ENCODE data around the gene LMOD1. TPM values are rescaled to one million over a fixed set of nuclear protein-coding genes. Genes with fewer than 3 reads are reported as not detected.
"Not testable (repeated sequence)": the region's sequence is repeated elsewhere in the genome, so short reads cannot be mapped to it uniquely, and the experiment has no call there.

Gene LMOD1
- total RNA-seq, 1 experiment from 2014 or later = 2.5 TPM

- no peak for DNase-seq (ENCODE audit: low spot score)
These were observed 24.3 kb downstream of the LMOD1 start for GRCh38 chr1:201921952-201922558.

DNA sequence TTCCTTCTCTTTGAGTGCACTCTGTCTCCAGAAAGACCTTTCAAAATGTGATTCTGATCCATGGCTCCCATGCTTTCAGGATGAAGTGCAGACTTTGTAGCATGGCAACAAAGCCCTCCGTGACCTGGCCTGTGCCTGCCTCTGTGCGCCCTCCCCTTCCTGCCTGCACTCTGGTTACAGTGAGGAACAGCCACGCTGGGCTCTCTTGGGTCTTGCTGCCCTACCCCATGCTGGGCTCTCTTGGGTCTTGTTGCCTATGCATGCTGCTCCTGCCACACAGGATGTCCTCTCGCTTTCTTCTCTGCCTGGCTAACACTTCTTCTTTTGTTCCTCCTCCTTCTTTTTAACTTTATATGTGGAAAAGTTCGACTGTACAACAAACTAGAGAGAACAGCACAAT is 28.0 kb downstream of the LMOD1 start:
- no peak for DNase-seq (ENCODE audit: low spot score)
- in situ Hi-C loops (cut with HindIII; ENCODE audit: low sequenced_read_pairs) = no loop called here

More at GRCh38 chr1:201921952-201922558, 24.3 kb downstream of the LMOD1 start:
- in situ Hi-C loops (cut with HindIII; ENCODE audit: low sequenced_read_pairs) = no loop called here

- in situ Hi-C loops (cut with HindIII; ENCODE audit: low sequenced_read_pairs) = no loop called here
These were observed 28.9 kb downstream of the LMOD1 start for GRCh38 chr1:201917362-201918033.

DNA sequence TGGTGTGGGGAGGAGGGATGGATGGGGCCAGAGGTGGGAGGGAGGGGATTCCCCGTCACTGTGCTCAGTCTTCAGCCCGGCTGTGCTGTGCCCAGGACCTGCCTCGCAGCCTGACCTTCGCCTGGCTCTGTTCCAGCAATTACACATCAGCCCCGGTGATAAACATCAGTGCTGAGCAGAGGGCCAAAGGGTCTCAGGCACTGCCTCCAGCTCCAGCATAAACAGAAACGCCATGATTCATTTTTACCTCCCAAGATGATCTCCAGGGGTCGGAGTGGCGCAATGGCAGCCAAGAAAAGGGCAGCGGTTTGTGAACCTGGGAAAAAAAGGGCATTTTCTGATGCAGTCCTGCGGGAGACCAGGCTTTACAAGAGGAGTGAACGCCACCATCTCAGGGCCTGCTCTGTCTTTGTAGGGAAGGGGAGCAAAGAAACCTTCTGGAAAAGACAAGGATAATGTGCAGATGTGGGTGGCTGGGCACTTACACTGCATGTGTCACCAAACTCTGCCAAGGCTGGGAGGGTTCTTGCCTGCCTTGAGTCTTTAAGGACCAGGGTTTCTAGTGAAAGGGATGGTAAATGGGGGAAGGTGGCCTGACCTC is 29.6 kb downstream of the LMOD1 start:
- DNase-seq (ENCODE audit: low spot score) = no peak
- in situ Hi-C loops (cut with HindIII; ENCODE audit: low sequenced_read_pairs) = no loop called here

More at GRCh38 chr1:201917362-201918033, 28.9 kb downstream of the LMOD1 start:
- no peak for DNase-seq (ENCODE audit: low spot score)

DNA sequence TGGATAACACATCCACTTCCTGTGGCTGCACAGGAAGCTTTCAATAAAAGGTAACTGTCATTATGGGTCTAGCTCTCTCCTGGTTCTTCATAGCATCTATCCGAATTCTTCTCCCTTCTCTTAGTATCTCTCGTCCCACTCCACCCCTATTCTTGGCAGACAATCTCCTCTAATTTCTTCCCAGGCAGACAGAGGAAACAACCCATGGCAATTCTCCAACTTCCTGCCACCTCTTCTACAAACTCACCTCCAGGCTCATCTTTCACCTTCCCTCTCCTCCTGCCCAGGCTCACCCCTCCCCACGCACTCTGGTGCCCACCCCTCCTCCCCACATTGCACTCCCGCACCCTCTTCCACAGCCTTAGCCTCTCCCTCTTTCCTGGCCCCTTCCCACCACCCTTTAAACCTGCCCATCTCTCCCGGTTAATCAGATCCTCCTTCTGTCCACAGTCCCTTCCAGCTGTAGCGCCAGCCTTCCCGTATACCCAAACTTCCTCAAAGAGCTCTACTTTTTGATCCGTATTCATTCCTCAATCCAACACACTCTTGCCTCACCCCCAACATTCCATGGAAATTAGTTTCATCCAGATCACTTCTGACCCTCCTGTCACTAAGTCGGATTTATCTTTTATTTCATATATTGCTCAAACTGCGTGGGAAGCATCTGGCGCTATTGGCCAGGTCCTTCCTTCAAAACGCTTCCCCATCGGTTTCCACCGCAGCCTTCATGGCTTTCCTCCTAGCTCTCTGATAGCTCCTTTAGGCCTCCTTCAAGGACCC is 31.7 kb downstream of the LMOD1 start:
- DNase-seq (ENCODE audit: low spot score) = no peak
- in situ Hi-C loops (cut with HindIII; ENCODE audit: low sequenced_read_pairs) = no loop called here

GRCh38 chr1:201912832-201913231 is 33.5 kb downstream of the LMOD1 start:
- in situ Hi-C loops (cut with HindIII; ENCODE audit: low sequenced_read_pairs) = no loop called here
- DNase-seq (ENCODE audit: low spot score) = no peak

GRCh38 chr1:201911826-201912571 is 34.3 kb downstream of the LMOD1 start:
- in situ Hi-C loops (cut with HindIII; ENCODE audit: low sequenced_read_pairs) = no loop called here
- DNase-seq (ENCODE audit: low spot score) = no peak

GRCh38 chr1:201907621-201908020 is 38.7 kb downstream of the LMOD1 start:
- DNase-seq (ENCODE audit: low spot score) = no peak
- in situ Hi-C loops (cut with HindIII; ENCODE audit: low sequenced_read_pairs) = no loop called here

- no peak for DNase-seq (ENCODE audit: low spot score)
- in situ Hi-C loops (cut with HindIII; ENCODE audit: low sequenced_read_pairs) = no loop called here
These were observed 40.0 kb downstream of the LMOD1 start for GRCh38 chr1:201906336-201906735.

DNA sequence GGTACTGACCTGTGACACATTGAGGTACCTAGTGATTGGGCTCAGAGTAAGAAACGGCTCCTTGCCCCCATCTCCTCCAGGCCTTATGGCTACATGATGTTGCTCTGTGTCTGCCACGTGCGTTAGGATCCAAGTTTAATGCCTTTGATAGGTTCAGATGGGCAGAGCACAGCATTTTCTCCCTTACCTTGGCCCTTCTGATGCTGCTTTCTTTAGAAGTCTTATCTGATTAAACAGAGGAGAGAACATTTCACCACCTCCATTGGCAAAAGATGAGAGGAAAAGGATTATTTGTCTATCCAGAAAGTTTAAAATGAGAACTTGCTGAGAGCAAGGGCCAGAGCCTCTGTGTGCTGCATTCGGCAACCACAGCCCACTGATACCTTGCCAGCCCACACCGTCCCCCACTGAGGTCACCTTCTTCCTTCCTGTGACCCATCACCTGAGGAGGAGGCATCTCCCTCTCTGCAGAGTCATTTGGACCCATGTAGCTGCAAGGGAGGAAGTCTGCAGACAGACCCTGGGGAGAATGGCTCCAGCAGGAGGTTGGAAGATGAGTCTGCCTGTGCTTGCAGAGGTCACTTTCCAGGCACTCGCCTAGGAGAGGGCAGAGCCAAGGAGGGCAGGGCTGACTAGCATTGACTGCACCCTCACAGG is 41.0 kb downstream of the LMOD1 start:
- no peak for DNase-seq (ENCODE audit: low spot score)
- in situ Hi-C loops (cut with HindIII; ENCODE audit: low sequenced_read_pairs) = no loop called here

GRCh38 chr1:201904579-201904978 is 41.8 kb downstream of the LMOD1 start:
- in situ Hi-C loops (cut with HindIII; ENCODE audit: low sequenced_read_pairs) = no loop called here
- DNase-seq (ENCODE audit: low spot score) = no peak

- DNase-seq (ENCODE audit: low spot score) = no peak
- in situ Hi-C loops (cut with HindIII; ENCODE audit: low sequenced_read_pairs) = no loop called here
These were observed 43.2 kb downstream of the LMOD1 start for GRCh38 chr1:201903135-201903534.

DNA sequence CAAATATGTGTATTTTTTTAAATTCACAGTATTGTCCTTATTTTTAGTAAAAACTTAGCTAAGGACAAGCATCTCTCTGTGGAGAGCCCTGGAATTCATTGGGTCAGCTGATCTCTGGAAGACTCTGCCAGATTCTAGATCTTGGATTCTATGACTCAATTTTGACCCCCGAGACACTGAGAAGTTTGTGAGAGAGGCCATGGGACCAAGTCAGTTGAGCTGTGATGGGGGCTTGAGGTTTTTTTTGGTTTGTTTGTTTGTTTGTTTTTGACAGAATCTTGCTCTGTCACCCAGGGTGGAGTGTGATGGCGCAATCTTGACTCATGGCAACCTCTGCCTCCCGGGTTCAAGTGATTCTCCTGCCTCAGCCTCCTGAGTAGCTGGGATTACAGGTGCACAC is 44.1 kb downstream of the LMOD1 start:
- no peak for DNase-seq (ENCODE audit: low spot score)
- in situ Hi-C loops (cut with HindIII; ENCODE audit: low sequenced_read_pairs) = no loop called here

DNA sequence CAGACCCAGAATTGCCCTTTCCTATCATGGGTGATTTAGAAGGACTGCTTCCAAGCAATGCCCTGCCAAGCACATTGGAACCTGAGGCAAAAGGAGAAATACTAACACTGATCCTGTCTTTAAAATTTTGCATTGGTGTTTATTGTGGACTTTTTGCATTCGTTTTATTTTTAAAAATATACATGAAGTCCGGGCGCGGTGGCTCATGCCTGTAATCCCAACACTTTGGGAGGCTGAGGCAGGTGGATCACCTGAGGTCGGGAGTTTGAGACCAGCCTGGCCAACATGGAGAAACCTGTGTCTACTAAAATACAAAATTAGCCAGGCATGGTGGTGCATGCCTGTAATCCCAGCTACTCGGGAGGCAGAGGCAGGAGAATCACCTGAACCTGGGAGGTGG is 45.3 kb downstream of the LMOD1 start:
- DNase-seq (ENCODE audit: low spot score); in situ Hi-C loops (cut with HindIII; ENCODE audit: low sequenced_read_pairs): not testable (repeated sequence)

- in situ Hi-C loops (cut with HindIII; ENCODE audit: low sequenced_read_pairs) = no loop called here
- DNase-seq (ENCODE audit: low spot score) = no peak
These were observed 45.9 kb downstream of the LMOD1 start for GRCh38 chr1:201900476-201900875.

GRCh38 chr1:201899683-201900429 is 46.5 kb downstream of the LMOD1 start:
- no peak for DNase-seq (ENCODE audit: low spot score)
- in situ Hi-C loops (cut with HindIII; ENCODE audit: low sequenced_read_pairs) = no loop called here

DNA sequence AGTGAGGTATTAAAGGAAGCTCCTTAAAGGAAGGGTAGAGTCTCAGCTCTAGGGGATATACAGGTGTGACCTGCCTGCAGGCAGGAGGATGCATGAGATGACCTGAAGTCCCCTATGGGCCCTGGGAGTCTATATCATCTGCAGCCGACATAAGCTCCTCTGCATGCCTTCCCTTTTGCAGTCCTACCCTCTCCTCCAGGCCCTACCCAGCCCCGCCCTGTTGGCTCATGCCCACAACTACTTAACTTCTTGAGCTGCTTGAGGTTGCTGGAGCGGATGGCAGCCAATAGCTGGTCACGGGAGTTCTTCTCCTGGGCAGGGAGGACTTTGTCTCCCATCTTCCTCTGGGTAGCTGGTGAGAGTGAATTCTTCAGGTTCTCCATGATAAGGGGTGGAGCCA is 47.4 kb downstream of the LMOD1 start:
- no peak for DNase-seq (ENCODE audit: low spot score)
- in situ Hi-C loops (cut with HindIII; ENCODE audit: low sequenced_read_pairs) = no loop called here

GRCh38 chr1:201898240-201898894 is 48.0 kb downstream of the LMOD1 start:
- in situ Hi-C loops (cut with HindIII; ENCODE audit: low sequenced_read_pairs) = no loop called here
- no peak for DNase-seq (ENCODE audit: low spot score)

All from G401 (cell line).